Inferior parietal cortex (tissue), 1 donor: ENCODE data around the gene CDK5RAP1.

ENCODE experiments used
- DNase-seq: peaks from one replicate; pipeline ENCODE4 v3.0.0-alpha.2; 2016; ENCODE audit errors: extremely low spot score

Gene CDK5RAP1

DNA sequence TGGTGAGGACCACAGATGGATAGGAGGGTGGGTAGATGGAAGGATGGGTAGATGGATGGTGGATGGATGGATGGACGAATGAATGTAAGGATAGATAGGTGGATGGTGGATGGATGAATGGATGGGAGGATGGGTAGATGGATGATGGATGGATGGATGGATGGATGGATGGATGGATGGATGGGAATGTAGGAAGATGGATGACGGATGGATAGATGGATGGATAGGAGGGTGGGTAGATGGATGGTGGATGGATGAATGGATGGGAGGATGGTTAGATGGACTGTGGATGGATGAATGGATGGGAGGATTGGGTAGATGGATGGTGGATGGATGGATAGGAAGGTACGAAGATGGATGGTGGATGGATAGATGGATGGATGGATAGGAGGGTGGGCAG is 67.2 kb downstream of the CDK5RAP1 start:
- DNase-seq: no peak

DNA sequence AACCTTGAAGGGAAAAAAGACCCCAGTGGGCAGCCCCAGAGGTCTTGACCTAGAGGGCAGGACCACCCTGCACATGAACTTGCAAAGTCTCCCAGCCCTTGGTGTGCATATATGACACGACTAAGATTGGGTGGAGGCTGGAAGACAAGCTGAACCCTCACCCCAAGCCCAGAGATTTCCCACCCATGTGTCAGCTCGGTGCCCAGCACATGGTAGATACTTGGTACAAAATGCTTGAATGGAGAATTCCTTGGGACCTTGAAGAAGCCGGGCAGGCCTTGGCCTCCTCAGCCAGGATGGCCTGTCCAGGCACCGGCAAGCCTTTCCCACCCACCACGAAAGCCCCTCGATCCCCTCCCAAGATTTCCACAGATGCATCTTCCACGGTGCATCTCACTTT is 67.7 kb downstream of the CDK5RAP1 start:
- no peak for DNase-seq

DNA sequence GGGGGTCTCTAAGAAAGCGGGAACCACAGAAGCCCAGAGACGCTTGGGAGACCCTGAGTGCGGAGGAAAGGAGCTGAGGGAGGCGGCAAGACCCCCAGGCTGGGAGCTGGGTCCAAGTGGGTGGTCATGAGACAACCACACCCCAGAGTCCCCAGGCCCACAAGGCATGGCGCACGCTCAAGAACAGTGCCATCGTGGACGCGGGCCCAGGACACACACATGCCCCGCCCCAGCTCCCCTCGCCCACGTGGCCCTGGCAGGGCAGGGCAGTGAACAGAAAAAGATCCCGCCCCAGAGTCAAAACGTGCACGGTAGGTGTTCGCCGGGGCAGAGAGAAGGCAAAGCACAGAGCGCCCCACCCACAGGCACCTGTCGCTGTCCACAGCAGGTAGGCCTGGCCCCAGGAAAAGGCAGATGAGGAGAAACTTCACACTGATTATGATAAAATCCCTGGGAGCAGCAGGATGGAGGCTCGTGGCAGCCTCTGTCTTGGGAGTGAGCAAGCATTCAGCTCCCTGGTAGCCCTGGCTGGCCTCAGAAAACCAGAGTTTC is 68.3 kb downstream of the CDK5RAP1 start:
- DNase-seq: no peak

DNA sequence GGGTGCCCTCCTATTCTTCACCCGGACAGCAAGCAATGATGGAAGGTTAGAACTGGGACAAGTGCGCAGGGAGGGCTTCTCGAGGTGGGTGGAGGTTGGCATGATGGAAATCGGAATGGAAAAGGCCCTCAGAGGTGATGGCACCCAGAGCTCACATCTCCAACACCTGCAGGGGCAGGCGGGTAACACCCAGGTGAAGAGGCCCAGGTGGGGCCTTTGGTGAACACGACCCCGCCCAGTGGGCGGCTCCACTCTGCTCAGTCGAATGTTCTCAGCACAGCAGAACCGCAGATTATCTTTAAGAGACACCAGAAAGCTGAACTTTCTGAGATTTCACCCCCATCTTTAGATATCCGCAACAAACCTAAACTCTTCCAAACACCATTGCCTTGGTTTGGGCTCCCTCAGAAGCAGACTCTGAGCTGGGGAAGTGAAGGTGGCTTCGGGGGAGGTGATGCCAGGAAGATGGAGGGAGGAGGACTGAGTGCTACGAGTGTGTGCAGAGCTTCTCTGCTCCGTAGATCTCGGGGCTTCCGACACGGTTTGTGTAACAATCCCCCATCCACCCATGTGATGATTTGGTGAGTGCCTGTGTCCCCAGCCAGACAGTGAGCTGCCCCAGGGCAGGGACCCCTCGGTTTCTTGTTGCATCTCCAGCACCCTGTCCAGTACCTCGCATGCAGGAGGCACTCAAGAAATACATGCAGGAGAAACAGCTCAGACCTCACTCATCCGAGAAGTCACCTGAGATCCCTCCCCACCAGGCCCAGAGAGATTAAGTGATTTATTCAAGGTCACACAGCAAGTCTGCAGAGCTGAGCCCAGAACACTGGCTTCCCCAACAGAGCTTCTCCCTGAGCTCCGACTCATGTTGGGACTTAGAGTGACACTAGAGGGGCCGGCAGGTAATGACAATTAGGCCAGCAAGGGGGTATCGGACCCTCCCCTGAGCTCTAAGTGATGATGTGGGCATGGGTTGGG is 72.9 kb downstream of the CDK5RAP1 start:
- DNase-seq: no peak

DNA sequence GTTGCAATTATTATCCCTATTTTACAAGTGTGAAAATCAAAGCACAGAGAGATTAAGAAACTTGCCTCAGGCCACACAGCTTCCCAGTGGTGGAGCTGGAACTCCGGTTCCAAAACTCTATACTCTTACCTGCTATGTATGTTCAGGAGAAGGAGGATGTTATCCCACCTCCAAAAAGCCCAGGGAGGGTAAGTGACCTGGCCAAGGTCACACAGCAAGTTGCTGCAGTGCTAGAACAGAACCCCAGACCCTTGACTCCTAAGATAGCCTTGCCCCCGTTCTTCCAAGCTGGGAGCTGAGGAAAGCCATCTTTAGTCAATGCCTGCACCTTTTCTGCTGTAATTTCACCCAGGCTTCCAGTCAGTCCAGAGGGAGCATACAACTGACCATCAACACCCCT is 76.0 kb downstream of the CDK5RAP1 start:
- no peak for DNase-seq

DNA sequence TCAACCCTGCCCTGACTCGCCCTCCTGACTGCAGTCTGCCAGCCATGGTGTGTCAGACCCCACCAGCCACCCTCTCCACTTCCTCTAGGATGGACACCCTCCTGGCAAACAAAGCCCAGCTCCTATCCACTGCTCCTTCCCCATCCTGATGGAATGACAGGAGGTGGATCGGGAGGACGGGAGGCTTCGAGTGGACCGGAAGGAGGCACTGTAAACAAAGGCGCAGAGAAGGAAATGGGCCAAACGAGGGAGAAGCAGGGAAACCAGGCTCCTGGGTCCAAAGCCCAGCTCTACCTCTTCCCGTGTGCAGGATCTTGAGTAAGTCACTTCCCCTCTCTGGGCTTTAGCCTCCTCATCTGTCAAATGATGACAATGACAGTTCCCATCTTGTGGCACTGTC is 78.1 kb downstream of the CDK5RAP1 start:
- DNase-seq: no peak

DNA sequence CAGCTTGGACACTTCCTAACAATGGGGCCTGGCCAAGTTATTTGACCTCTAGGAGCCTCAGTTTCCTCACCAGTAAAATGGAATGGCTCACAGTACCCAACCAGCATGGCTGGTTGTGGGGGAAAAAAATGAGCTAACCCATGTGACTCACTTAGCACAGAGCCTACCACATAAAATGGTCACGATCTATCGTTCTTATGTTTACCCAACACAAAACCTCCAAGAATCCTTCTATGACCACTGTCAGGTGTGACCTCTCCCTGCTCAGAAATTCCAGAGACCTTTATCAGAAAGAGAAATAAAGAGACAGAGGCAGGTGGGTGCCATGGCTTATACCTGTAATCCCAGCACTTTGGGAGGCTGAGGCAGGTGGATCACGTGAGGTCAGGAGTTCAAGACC is 78.9 kb downstream of the CDK5RAP1 start:
- no peak for DNase-seq

DNA sequence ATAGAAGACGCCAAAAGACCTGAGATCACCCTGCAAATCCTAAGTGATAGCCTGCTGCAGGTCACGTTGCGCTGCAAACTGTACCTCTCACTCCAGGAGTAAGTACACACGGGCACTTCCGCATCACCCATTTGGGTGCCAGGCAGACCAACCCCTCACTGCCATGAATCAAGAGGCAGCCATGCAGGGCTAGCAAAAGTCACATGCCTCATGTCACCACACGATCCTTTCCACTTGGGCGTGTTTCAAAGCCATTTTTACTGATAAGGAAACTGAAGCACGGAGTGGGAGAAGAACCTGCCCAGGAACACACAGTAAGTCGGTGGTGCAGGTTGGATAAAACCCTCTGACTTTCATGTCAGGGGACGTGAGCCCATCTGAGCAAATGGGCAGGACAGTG is 81.3 kb downstream of the CDK5RAP1 start:
- no peak for DNase-seq

DNA sequence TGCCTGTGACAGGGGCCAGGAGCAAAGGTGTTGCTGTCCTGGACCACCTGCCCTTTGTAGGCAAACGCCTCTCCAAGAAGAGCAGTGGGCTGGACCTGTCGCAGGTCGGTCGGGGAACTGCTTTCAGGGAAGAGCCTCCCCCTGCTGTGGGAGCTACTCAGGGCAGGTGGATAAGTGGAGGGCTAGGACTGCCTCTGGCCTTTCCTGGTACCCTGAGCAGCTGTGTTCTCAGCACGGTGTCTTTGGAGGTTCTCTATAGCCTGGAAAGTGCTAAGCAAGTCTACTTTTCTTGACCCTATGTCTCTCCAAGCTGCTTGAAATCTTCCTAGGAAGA is 83.3 kb downstream of the CDK5RAP1 start:
- no peak for DNase-seq

DNA sequence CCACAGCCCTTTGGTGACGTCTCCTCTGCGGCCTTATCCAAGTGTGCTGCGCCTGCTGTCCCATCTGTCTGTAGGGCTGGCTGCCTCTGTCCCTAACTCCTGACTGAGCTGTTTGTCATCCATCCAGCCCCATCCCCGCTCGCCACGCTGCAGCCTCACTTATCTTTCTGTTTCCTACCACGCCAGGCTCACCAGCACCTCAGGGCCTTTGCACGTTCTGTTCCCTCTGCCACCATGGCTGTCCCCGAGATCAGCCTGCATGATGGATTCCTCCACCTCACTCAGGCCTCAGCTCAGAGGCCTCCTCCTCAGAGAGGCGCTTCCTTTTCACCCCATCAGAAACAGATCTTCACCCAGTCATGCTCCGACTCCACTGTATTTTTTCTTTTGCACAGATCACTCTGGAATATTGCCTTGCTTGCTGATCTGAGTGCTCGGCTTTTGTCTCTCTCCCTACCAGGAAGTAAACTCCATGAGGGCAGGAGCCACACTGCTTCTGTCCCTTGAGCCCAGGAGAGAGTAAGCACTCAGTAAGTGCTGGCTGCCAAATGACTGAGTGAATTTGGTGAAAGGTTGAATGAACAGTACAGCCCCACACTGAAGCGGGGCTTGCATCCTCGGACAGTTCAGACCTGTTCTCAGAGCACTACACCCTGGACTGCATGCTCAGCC is 83.8 kb downstream of the CDK5RAP1 start:
- no peak for DNase-seq

DNA sequence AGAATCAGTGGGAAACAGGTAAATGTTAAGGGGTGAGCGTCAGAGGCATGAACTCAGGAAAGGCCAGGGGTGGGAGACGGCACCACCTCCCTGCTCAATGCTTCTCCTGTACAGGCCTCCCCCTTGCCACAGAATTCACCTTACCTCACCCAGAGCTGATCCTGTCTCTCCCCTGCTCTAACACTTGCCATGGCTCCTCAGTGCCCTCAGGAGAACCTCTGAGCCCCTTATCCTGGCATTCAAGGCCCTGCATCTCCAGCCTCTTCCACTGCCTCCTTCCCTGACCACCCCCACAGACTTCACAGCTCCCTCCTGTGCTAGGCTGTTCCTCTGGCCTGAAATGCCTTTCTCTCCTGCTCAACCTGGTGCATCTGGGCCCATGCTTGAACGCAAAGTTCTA is 84.4 kb downstream of the CDK5RAP1 start:
- no peak for DNase-seq

DNA sequence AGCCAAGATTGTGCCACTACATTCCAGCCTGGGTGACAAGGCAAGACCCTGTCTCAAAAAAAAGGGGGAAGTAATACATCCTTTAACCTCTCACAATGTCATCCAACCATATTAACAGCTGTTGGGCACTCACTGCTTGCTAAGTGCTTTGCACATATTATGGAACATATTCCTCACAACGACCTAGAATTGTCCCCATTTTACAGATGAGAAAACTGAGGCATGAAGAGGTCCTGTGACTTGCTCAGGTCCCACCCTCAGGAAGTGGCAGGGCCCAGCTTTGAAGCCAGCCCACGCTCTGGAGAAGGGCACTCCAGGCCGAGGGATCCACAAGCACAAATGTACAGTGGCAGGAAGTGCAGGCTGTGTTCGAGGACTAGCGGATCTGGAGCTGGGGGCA is 85.0 kb downstream of the CDK5RAP1 start:
- no peak for DNase-seq

DNA sequence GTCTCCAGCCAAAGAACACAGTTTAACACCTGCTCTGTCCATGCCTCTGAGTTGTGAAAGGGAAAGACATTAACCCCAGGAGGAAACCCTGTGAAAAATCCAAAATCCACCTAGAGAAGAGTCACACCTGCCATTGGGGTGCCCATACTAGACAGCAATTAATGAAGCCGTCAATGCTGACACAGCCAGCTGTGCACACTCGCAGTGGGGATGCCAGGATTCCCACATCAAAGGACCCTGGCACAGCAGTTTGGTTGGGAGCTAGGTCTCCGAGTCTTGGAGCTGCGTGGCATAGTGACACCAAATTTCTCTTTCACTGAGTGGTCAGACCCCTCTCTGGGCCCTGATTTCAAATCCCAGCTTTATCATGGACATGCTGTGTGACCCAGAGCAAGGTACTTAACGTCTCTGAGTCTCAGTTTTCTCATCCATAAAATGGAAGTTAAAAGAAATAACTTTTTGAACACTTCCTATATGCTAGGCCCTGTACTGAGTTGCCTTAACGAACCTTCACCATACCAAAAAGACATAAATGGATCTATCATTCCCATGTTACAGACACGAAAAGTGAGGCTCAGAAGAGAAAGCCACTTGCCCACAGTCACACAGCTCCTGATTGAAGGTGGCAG is 87.5 kb downstream of the CDK5RAP1 start:
- DNase-seq: no peak

DNA sequence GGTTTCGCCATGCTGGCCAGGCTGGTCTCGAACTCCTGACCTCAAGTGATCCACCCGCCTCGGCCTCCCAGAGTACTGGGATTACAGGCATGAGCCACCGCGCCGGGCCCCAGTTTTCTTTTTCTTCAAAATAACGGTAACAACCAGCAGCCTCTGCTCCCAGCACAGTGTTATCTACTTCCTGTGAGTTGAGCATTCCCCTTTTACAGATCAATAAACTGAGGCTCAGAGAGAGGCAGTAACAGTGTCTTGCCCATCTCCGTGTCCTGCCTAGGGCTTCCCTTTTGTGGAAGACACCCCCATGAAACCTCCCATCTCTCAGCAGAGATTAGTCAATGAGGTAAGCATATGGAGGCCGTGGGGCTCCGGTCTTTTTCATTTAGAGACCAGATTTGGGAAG is 88.7 kb downstream of the CDK5RAP1 start:
- no peak for DNase-seq

DNA sequence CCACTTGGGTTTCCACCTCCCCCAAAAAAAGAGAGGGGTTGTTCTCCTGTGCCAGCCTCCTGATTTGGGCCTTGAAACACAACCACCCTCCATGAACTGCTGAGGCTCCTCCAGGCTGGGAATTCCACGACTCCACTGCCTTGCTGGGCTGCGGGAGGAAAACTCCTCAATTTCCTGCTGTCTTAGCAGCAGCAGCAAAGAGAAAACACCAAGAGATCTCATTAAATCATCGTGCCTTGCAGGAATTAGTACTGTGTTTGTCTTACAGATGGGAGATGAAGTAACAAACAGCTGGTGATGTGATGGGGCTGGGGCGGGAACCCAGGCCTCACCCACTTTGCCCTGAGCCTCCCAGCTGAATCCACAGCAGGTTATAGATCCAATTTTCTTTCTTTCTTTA is 89.3 kb downstream of the CDK5RAP1 start:
- no peak for DNase-seq

DNA sequence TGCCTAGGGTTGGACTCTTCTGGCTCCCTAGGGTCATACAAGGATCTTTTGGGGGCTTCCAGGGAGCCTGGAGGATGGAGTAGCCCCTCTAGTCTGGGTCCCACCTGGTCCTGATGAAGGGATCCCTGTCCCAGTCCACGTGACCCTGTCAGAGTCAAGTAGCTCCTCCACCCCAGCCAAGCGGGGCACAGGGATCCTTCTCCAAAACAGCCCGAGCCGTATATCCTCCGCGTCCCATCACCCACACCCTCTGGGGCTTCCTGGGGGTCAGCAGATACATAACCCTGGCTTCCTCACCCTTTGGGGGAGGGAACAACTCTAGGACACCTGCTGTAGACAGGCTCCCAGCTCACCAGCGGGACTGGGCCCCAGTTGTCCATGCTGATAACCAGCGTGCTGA is 90.3 kb downstream of the CDK5RAP1 start:
- no peak for DNase-seq

DNA sequence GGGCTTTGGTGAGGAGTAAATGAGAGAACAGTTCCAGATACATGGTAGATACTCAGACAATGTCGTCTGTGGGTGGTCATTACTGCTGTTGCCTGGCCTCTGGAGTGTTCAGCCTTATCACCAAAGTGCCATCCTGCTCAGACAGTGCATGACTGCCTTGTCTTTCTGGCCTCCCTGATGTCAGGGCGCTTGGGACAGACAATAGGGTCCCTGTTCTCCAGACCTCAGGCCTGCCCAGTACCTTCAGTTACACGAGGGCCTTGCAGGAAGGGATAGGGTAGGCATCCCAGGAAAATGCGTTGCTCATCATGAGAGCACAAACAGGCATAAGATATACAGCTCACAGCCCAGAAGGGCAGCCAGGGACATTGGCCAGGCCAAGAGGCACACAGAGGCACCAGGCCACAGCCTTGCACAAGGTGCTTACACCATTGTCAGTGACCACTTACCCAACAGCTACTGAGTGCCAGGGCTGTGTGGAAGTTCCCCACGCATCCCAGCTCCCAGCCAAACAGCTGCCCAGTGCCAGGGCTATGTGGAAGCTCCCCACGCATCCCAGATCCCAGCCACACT is 90.9 kb downstream of the CDK5RAP1 start:
- no peak for DNase-seq

DNA sequence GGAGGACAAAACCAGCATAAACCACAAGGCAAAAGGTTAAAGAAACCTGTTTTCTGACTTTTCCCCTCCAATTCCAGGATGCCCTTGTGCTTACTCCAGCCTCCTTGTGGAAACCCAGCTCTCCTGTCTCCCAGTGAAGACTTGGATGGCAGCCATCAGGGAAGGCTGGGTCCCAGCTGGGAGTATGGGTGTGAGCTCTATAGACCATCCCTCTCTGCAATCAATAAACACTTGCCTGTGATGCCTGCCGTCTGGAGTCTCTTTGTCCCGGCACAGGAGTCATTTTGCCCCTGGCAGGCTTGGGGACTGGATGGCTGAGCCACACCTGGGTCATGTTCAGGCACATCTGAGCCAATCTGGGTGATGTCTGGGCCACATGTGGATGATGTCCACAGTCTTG is 91.7 kb downstream of the CDK5RAP1 start:
- DNase-seq: no peak
